GM12865 (cell line): ENCODE data around the gene DDAH1.

Experiments used
- DNase-seq: peaks from one replicate; pipeline ENCODE4 v3.0.0; 2010; ENCODE audit warnings: low read depth
- H3K4me3 ChIP-seq: 2 replicates; pipeline ENCODE4 v1.5.1; 2011; ENCODE audit warnings: mild to moderate bottlenecking, low read depth, low read length, control low read depth
- CTCF ChIP-seq: IDR thresholded peaks from 2 replicates; pipeline ENCODE4 v1.5.1; 2011; ENCODE audit warnings: low read length, control low read depth, low read depth, inconsistent platforms; ENCODE audit not compliant: insufficient read depth; ENCODE audit errors: missing control alignments

Gene DDAH1

GRCh38 chr1:85484716-85485115 lies 19.8 kb upstream of the DDAH1 start:
- DNase-seq: no peak
- no peak overlapping the region for H3K4me3 ChIP-seq
- no peak for TF ChIP-seq CTCF

GRCh38 chr1:85484264-85484663 lies 19.3 kb upstream of the DDAH1 start:
- H3K4me3 ChIP-seq: no peak overlapping the region
- no peak for TF ChIP-seq CTCF
- no peak for DNase-seq

GRCh38 chr1:85481688-85482087 lies 16.7 kb upstream of the DDAH1 start:
- H3K4me3 ChIP-seq: no peak overlapping the region
- no peak for DNase-seq
- no peak for TF ChIP-seq CTCF

GRCh38 chr1:85480566-85480965 lies 15.6 kb upstream of the DDAH1 start:
- no peak for TF ChIP-seq CTCF
- H3K4me3 ChIP-seq: no peak overlapping the region
- DNase-seq: no peak

GRCh38 chr1:85479491-85479890 lies 14.5 kb upstream of the DDAH1 start:
- no peak overlapping the region for H3K4me3 ChIP-seq
- no peak for DNase-seq
- TF ChIP-seq CTCF: no peak

- no peak for DNase-seq
- TF ChIP-seq CTCF: no peak
- no peak overlapping the region for H3K4me3 ChIP-seq
Observed at GRCh38 chr1:85478366-85478765, 13.4 kb upstream of the DDAH1 start.

- DNase-seq: no peak
- H3K4me3 ChIP-seq: no peak overlapping the region
- no peak for TF ChIP-seq CTCF
Observed at GRCh38 chr1:85475055-85475454, 10.1 kb upstream of the DDAH1 start.
